ENCODE measurements around the gene CPHXL2. TPM values are rescaled to one million over a fixed set of nuclear protein-coding genes. Genes with fewer than 3 reads are reported as not detected.

CPHXL2 gene
- total RNA-seq, 2 donors from 2014 or later: not detected

- DNase-seq (ENCODE audit: low spot score) (no peak), ATAC-seq (ENCODE audit: insufficient number of reproducible peaks, low FRiP score, low read depth) (no peak)
- Histone ChIP-seq H3K36me3 (no peaks in the 10 kb centered on the region), H3K27ac (no peak overlapping the region), H3K27me3 (replicated peaks; ENCODE audit: insufficient read depth) (no peaks in the 10 kb centered on the region), H3K9me3 (no peaks in the 10 kb centered on the region), H3K4me1 (ENCODE audit: control insufficient read depth in 1 of 2, low read depth in 2 of 2) (no peaks in the 10 kb centered on the region), H3K4me3 (no peak overlapping the region)
- TF ChIP-seq CTCF (IDR thresholded peaks at IDR 0.05): no peak
Measured at GRCh38 chr16:75687361-75687760, 10.6 kb upstream of the CPHXL2 start.

GRCh38 chr16:75682308-75682707 lies 5.5 kb upstream of the CPHXL2 start:
- Histone ChIP-seq H3K9me3 (no peaks in the 10 kb centered on the region), H3K27me3 (replicated peaks; ENCODE audit: insufficient read depth) (no peaks in the 10 kb centered on the region), H3K36me3 (no peaks in the 10 kb centered on the region), H3K27ac (no peak overlapping the region), H3K4me1 (ENCODE audit: control insufficient read depth in 1 of 2, low read depth in 2 of 2) (no peaks in the 10 kb centered on the region), H3K4me3 (no peak overlapping the region)
- no peak for ATAC-seq (ENCODE audit: insufficient number of reproducible peaks, low FRiP score, low read depth)
- DNase-seq (ENCODE audit: low spot score): no peak
- no peak for TF ChIP-seq CTCF (IDR thresholded peaks at IDR 0.05)

- TF ChIP-seq CTCF (IDR thresholded peaks at IDR 0.05): no peak
- no peaks in the 10 kb centered on the region for H3K27me3 ChIP-seq (replicated peaks; ENCODE audit: insufficient read depth)
- H3K27ac ChIP-seq: no peak overlapping the region
- H3K4me3 ChIP-seq: no peak overlapping the region
- ATAC-seq (ENCODE audit: insufficient number of reproducible peaks, low FRiP score, low read depth): no peak
- DNase-seq (ENCODE audit: low spot score): no peak
- no peaks in the 10 kb centered on the region for H3K9me3 ChIP-seq
- H3K36me3 ChIP-seq: no peaks in the 10 kb centered on the region
- H3K4me1 ChIP-seq (ENCODE audit: control insufficient read depth in 1 of 2, low read depth in 2 of 2): no peaks in the 10 kb centered on the region
Measured at GRCh38 chr16:75679366-75679765, 2.6 kb upstream of the CPHXL2 start.

- H3K4me3 ChIP-seq: no peak overlapping the region
- TF ChIP-seq CTCF (IDR thresholded peaks at IDR 0.05): no peak
- no peaks in the 10 kb centered on the region for H3K36me3 ChIP-seq
- DNase-seq (ENCODE audit: low spot score) (no peak), ATAC-seq (ENCODE audit: insufficient number of reproducible peaks, low FRiP score, low read depth) (no peak)
- H3K27me3 ChIP-seq (replicated peaks; ENCODE audit: insufficient read depth): no peaks in the 10 kb centered on the region
- H3K4me1 ChIP-seq (ENCODE audit: control insufficient read depth in 1 of 2, low read depth in 2 of 2): no peaks in the 10 kb centered on the region
- H3K27ac ChIP-seq: no peak overlapping the region
- H3K9me3 ChIP-seq: no peaks in the 10 kb centered on the region
Measured at GRCh38 chr16:75667503-75667902, 9.3 kb downstream of the CPHXL2 start.

GRCh38 chr16:75660726-75661302 lies 16.0 kb downstream of the CPHXL2 start:
- no peaks in the 10 kb centered on the region for H3K27me3 ChIP-seq (replicated peaks; ENCODE audit: insufficient read depth)
- H3K27ac ChIP-seq: no peak overlapping the region
- peaks cover 20% of the 10 kb centered on the region for H3K36me3 ChIP-seq
- no peak overlapping the region for H3K4me3 ChIP-seq
- no peaks in the 10 kb centered on the region for H3K9me3 ChIP-seq
- ATAC-seq (ENCODE audit: insufficient number of reproducible peaks, low FRiP score, low read depth) (no peak), DNase-seq (ENCODE audit: low spot score) (no peak)
- no peak for TF ChIP-seq CTCF (IDR thresholded peaks at IDR 0.05)
- no peaks in the 10 kb centered on the region for H3K4me1 ChIP-seq (ENCODE audit: control insufficient read depth in 1 of 2, low read depth in 2 of 2)

Measured in thoracic aorta (tissue), 2 donors.